ENCODE data around the gene HCRTR1.

HCRTR1 gene

GRCh38 chr1:31598980-31599379, 18.5 kb upstream of the HCRTR1 start:
- no peak for DNase-seq (ENCODE audit: low spot score)

- DNase-seq (ENCODE audit: low spot score) = no peak
Observed at GRCh38 chr1:31600641-31601040, 16.8 kb upstream of the HCRTR1 start.

- DNase-seq (ENCODE audit: low spot score) = no peak
Observed at GRCh38 chr1:31602081-31602480, 15.4 kb upstream of the HCRTR1 start.

GRCh38 chr1:31605908-31606427, 11.5 kb upstream of the HCRTR1 start:
- no peak for DNase-seq (ENCODE audit: low spot score)

- DNase-seq (ENCODE audit: low spot score) = no peak
Observed at GRCh38 chr1:31607360-31607759, 10.1 kb upstream of the HCRTR1 start.

- no peak for DNase-seq (ENCODE audit: low spot score)
Observed at GRCh38 chr1:31609514-31610118, 7.9 kb upstream of the HCRTR1 start.

GRCh38 chr1:31614414-31615005, 3.0 kb upstream of the HCRTR1 start:
- DNase-seq (ENCODE audit: low spot score) = no peak

- DNase-seq (ENCODE audit: low spot score) = no peak
Observed at GRCh38 chr1:31615414-31615813, 2.1 kb upstream of the HCRTR1 start.

- no peak for DNase-seq (ENCODE audit: low spot score)
Observed at GRCh38 chr1:31615939-31616338, 1.6 kb upstream of the HCRTR1 start.

GRCh38 chr1:31617916-31618746, 642 bp downstream of the HCRTR1 start:
- DNase-seq (ENCODE audit: low spot score) = no peak

GRCh38 chr1:31618916-31619846, 1.7 kb downstream of the HCRTR1 start:
- DNase-seq (ENCODE audit: low spot score) = no peak

- no peak for DNase-seq (ENCODE audit: low spot score)
Observed at GRCh38 chr1:31620631-31621497, 3.4 kb downstream of the HCRTR1 start.

- DNase-seq (ENCODE audit: low spot score) = no peak
Observed at GRCh38 chr1:31621498-31621820, 4.0 kb downstream of the HCRTR1 start.

- no peak for DNase-seq (ENCODE audit: low spot score)
Observed at GRCh38 chr1:31621847-31622730, 4.6 kb downstream of the HCRTR1 start.

GRCh38 chr1:31623365-31623764, 5.9 kb downstream of the HCRTR1 start:
- DNase-seq (ENCODE audit: low spot score) = no peak

- DNase-seq (ENCODE audit: low spot score) = no peak
Observed at GRCh38 chr1:31624309-31624708, 6.8 kb downstream of the HCRTR1 start.

- DNase-seq (ENCODE audit: low spot score) = no peak
Observed at GRCh38 chr1:31624731-31625514, 7.4 kb downstream of the HCRTR1 start.

GRCh38 chr1:31625561-31626222, 8.2 kb downstream of the HCRTR1 start:
- no peak for DNase-seq (ENCODE audit: low spot score)
